Activated CD8-positive, alpha-beta memory T cell treated with anti-CD3 and anti-CD28 coated beads for 4 hours (primary cell): ENCODE results near the gene SPOCK1.
"Not testable (repeated sequence)": the region's sequence is repeated elsewhere in the genome, so short reads cannot be mapped to it uniquely, and the experiment has no call there.

Source experiments
- DNase-seq, 2 donors: peaks; one replicate each; pipeline ENCODE4 v3.0.0-alpha.2; 2020; ENCODE audit warnings: low read depth in 2 of 2

SPOCK1 gene

GRCh38 chr5:137498736-137499505, at the start of gene SPOCK1:
Gene SPOCK1, minus strand, starts transcription at chr5:137499326.
- peak in 1 of 2 donors; percentile 3 for DNase-seq

- DNase-seq = no peak
Measured at GRCh38 chr5:137545956-137546355, 46.8 kb upstream of the SPOCK1 start.

- not testable (repeated sequence) for DNase-seq
Measured at GRCh38 chr5:137535449-137535848, 36.3 kb upstream of the SPOCK1 start.

GRCh38 chr5:137533963-137534362, 34.8 kb upstream of the SPOCK1 start:
- no peak for DNase-seq

- no peak for DNase-seq
Measured at GRCh38 chr5:137531266-137531665, 32.1 kb upstream of the SPOCK1 start.

- no peak for DNase-seq
Measured at GRCh38 chr5:137521246-137521645, 22.1 kb upstream of the SPOCK1 start.

- no peak for DNase-seq
Measured at GRCh38 chr5:137516961-137517360, 17.8 kb upstream of the SPOCK1 start.

GRCh38 chr5:137516251-137516797, 17.2 kb upstream of the SPOCK1 start:
- DNase-seq = no peak

GRCh38 chr5:137515238-137515637, 16.1 kb upstream of the SPOCK1 start:
- no peak for DNase-seq

GRCh38 chr5:137510671-137511070, 11.5 kb upstream of the SPOCK1 start:
- DNase-seq = no peak

GRCh38 chr5:137507150-137507549, 8.0 kb upstream of the SPOCK1 start:
- no peak for DNase-seq

- no peak for DNase-seq
Measured at GRCh38 chr5:137506296-137506695, 7.2 kb upstream of the SPOCK1 start.

GRCh38 chr5:137504916-137505315, 5.8 kb upstream of the SPOCK1 start:
- DNase-seq = no peak

- DNase-seq = no peak
Measured at GRCh38 chr5:137503456-137503855, 4.3 kb upstream of the SPOCK1 start.

GRCh38 chr5:137502632-137503031, 3.5 kb upstream of the SPOCK1 start:
- no peak for DNase-seq

GRCh38 chr5:137501846-137502406, 2.8 kb upstream of the SPOCK1 start:
- no peak for DNase-seq

- DNase-seq = no peak
Measured at GRCh38 chr5:137501226-137501625, 2.1 kb upstream of the SPOCK1 start.

- no peak for DNase-seq
Measured at GRCh38 chr5:137500615-137501225, 1.6 kb upstream of the SPOCK1 start.

GRCh38 chr5:137499506-137499847, 351 bp upstream of the SPOCK1 start:
- DNase-seq = not testable (repeated sequence)

GRCh38 chr5:137498301-137498735, 808 bp downstream of the SPOCK1 start:
- DNase-seq = no peak

- DNase-seq = no peak
Measured at GRCh38 chr5:137497396-137498290, 1.5 kb downstream of the SPOCK1 start.

- DNase-seq = no peak
Measured at GRCh38 chr5:137496919-137497318, 2.2 kb downstream of the SPOCK1 start.
